Measurements from ENCODE around the gene XYLT2. TPM values are rescaled to one million over a fixed set of nuclear protein-coding genes. Genes with fewer than 3 reads are reported as not detected.

XYLT2 gene
- total and polyA plus RNA-seq, 2 of the 8 experiments (the other 6 are each of a cell fraction or from before 2014, with no cell fraction given): 28.0 to 29.9 TPM

- no peak for TF ChIP-seq SP1 (IDR thresholded peaks at IDR 0.05; ENCODE audit: low read depth, low read length)
- TF ChIP-seq TEAD4 (IDR thresholded peaks at IDR 0.05; ENCODE audit: low read depth, low read length): peak; percentile 58
- no peak for TF ChIP-seq EP300 (IDR thresholded peaks at IDR 0.05; ENCODE audit: borderline replicate concordance in 1 of 2, low read depth in 2 of 2, low read length in 2 of 2)
- no peak for TF ChIP-seq CBX8 (IDR thresholded peaks at IDR 0.05; ENCODE audit: borderline replicate concordance, low read depth, low read length)
- no peak for TF ChIP-seq BCL11A (IDR thresholded peaks at IDR 0.05; ENCODE audit: low read depth in 2 of 2, low read length in 2 of 2)
- TF ChIP-seq RFX5 (IDR thresholded peaks at IDR 0.05; ENCODE audit: borderline replicate concordance, low read depth, low read length): no peak
- no peak for TF ChIP-seq KDM5A (IDR thresholded peaks at IDR 0.05; ENCODE audit: low read length)
- TF ChIP-seq ZNF274 (IDR thresholded peaks at IDR 0.05; ENCODE audit: borderline replicate concordance, extremely low read depth, low read length): no peak
- TF ChIP-seq E2F6 (IDR thresholded peaks at IDR 0.05): no peak
- no peak for TF ChIP-seq SP4 (IDR thresholded peaks at IDR 0.05; ENCODE audit: low read length)
- TF ChIP-seq USF2 (IDR thresholded peaks at IDR 0.05; ENCODE audit: low read length): no peak
- TF ChIP-seq POLR2AphosphoS5 (IDR thresholded peaks at IDR 0.05; ENCODE audit: low read depth, low read length): 0 out of 2 replicates have a peak, but pooled peaks have one; percentile 18
- TF ChIP-seq CTCF (IDR thresholded peaks at IDR 0.05; ENCODE audit: control extremely low read depth in 1 of 3, insufficient read depth in 1 of 3, low read depth in 1 of 3, low read length in 3 of 3): peak; percentile 63 to 85 (median 79)
- TF ChIP-seq MAX (IDR thresholded peaks at IDR 0.05): peak; percentile 63; the same call in 1 of the 2 replicates
- TF ChIP-seq SUZ12 (IDR thresholded peaks at IDR 0.05; ENCODE audit: low read length): no peak
- no peak for TF ChIP-seq FOSL1 (IDR thresholded peaks at IDR 0.05; ENCODE audit: insufficient read depth, low read depth, low read length)
- TF ChIP-seq SAP30 (IDR thresholded peaks at IDR 0.05; ENCODE audit: insufficient read depth, insufficient replicate concordance, low read length): no peak
- no peak for TF ChIP-seq ATF3 (IDR thresholded peaks at IDR 0.05; ENCODE audit: insufficient read depth, low read depth, low read length)
Measured at GRCh38 chr17:50361561-50362480, 15.9 kb downstream of the XYLT2 start (continued).
